GM12878 (cell line): ENCODE measurements around the gene PLXNA2. TPM values are rescaled to one million over a fixed set of nuclear protein-coding genes. Genes with fewer than 3 reads are reported as not detected.

Experiments
- ATAC-seq: fragments of 200-7000 bp; cut with Tn5 transposase; 3 replicates; pipeline ENCODE4 v1.9.1; 2020; ENCODE audit warnings: mild to moderate bottlenecking, moderate library complexity
- BruUV-seq: library from RNA; stranded (reverse); fragments of 400-500 nt; replicated peaks from 2 replicates; lab custom pipeline; 2021; lab: Mats Ljungman, UMichigan
- CTCF ChIA-PET: fragments of 300-600 bp; sonication (Branson Sonifier 250); formaldehyde crosslinking; extraction: SDS; loops from one replicate; lab custom pipeline; 2021; ENCODE audit warnings: inconsistent platforms; lab: Yijun Ruan, JAX
- POLR2A ChIA-PET: fragments of 350-600 bp; formaldehyde crosslinking; extraction: SDS; loops from one replicate; lab custom pipeline; 2021; ENCODE audit warnings: inconsistent platforms; lab: Charles Lee
- RAD21 ChIA-PET: fragments of 300-600 bp; sonication (Branson Sonifier 250); formaldehyde crosslinking; loops from one replicate; lab custom pipeline; 2023; ENCODE audit warnings: antibody characterized with exemption; ENCODE audit not compliant: unreplicated experiment; lab: Charles Lee
- SMC1A ChIA-PET: fragments of 300-600 bp; sonication (Branson Sonifier 250); formaldehyde crosslinking; loops from one replicate; lab custom pipeline; 2023; ENCODE audit not compliant: unreplicated experiment, uncharacterized antibody; lab: Charles Lee
- DNase-seq: peaks from one replicate; pipeline ENCODE4 v3.0.0-alpha.2; 2011; ENCODE audit warnings: low read depth, low spot score
- FAIRE-seq: peaks from 3 replicates; lab custom pipeline; 2011; peaks lifted over from hg19 to GRCh38; lab: Jason Lieb, UNC
- H2AFZ ChIP-seq: 2 replicates; pipeline ENCODE4 v1.6.0; 2011; ENCODE audit warnings: low read depth, low read length, control low read depth; ENCODE audit not compliant: control insufficient read depth
- H3K27ac ChIP-seq: 2 replicates; pipeline ENCODE4 v1.5.1; 2011; ENCODE audit warnings: control low read depth; ENCODE audit not compliant: control insufficient read depth, insufficient read depth
- H3K27me3 ChIP-seq, 2 experiments: replicated peaks in 1 of 2; 2 replicates each; pipeline versions ENCODE4 v1.6.0 to v1.6.1; 2011; ENCODE audit warnings: low read length in 1 of 2; ENCODE audit not compliant: control insufficient read depth in 2 of 2, insufficient read depth in 2 of 2
- H3K36me3 ChIP-seq, 2 experiments: 2 replicates each; pipeline ENCODE4 v1.5.1; 2011; ENCODE audit warnings: low read length in 1 of 2; ENCODE audit not compliant: control insufficient read depth in 2 of 2, insufficient read depth in 2 of 2
- H3K4me1 ChIP-seq: 2 replicates; pipeline ENCODE4 v1.6.1; 2011; ENCODE audit warnings: mild to moderate bottlenecking, low read length, moderate library complexity, mixed read lengths; ENCODE audit not compliant: control insufficient read depth, insufficient read depth
- H3K4me2 ChIP-seq: 2 replicates; pipeline ENCODE4 v1.6.0; 2011; ENCODE audit warnings: control low read depth; ENCODE audit not compliant: control insufficient read depth, insufficient read depth
- H3K4me3 ChIP-seq: fragments of 200-600 bp; sonication (generic); 2 replicates; pipeline ENCODE4 v1.5.1; 2016
- H3K79me2 ChIP-seq: 2 replicates; pipeline ENCODE4 v1.6.0; 2011; ENCODE audit warnings: low read length; ENCODE audit not compliant: control insufficient read depth, insufficient read depth
- H3K9ac ChIP-seq: 2 replicates; pipeline ENCODE4 v1.8.0; 2011; ENCODE audit warnings: low read length, control low read depth, mixed read lengths; ENCODE audit not compliant: control insufficient read depth, insufficient read depth
- H3K9me3 ChIP-seq: replicated peaks from 3 replicates; pipeline ENCODE4 v1.5.1; 2011; ENCODE audit warnings: mild to moderate bottlenecking, low read length; ENCODE audit not compliant: control insufficient read depth, insufficient read depth
- H4K20me1 ChIP-seq: 2 replicates; pipeline ENCODE4 v1.6.0; 2011; ENCODE audit not compliant: control insufficient read depth, insufficient read depth
- ATF3 ChIP-seq: IDR thresholded peaks from 2 replicates; pipeline ENCODE4 v1.6.1; 2011; ENCODE audit warnings: low read depth, mild to moderate bottlenecking, low read length, moderate library complexity, borderline replicate concordance; ENCODE audit errors: extremely low read depth
- EED ChIP-seq: sonication (generic); IDR thresholded peaks from 2 replicates; pipeline ENCODE4 v1.6.1; 2016; ENCODE audit warnings: antibody characterized with exemption, low read depth
- ETV6 ChIP-seq, 2 experiments: fragments of 450-650 bp in 1 of 2; IDR thresholded peaks in 1 of 2; conservative IDR thresholded peaks in 1 of 2; 2 replicates each; pipeline ENCODE4 v1.6.1; 2014; ENCODE audit warnings: antibody characterized with exemption in 1 of 2, borderline replicate concordance in 1 of 2, low read depth in 1 of 2, mild to moderate bottlenecking in 1 of 2, moderate library complexity in 1 of 2
- FOS ChIP-seq: IDR thresholded peaks from 3 replicates; pipeline ENCODE4 v1.6.1; 2011; ENCODE audit warnings: borderline replicate concordance; ENCODE audit not compliant: insufficient read length; ENCODE audit errors: extremely low read depth
- FOXK2 ChIP-seq: fragments of 450-650 bp; IDR thresholded peaks from 2 replicates; pipeline ENCODE4 v1.6.1; 2017; ENCODE audit warnings: mild to moderate bottlenecking, moderate library complexity
- KAT2A ChIP-seq: conservative IDR thresholded peaks from 2 replicates; pipeline ENCODE4 v1.6.1; 2011; ENCODE audit warnings: low read depth, low read length; ENCODE audit not compliant: control insufficient read depth
- MAX ChIP-seq: IDR thresholded peaks from 2 replicates; pipeline ENCODE4 v1.6.1; 2012; ENCODE audit warnings: low read depth, low read length, improper control_type of control experiment
- MEF2A ChIP-seq: IDR thresholded peaks from 2 replicates; pipeline ENCODE4 v1.6.1; 2011; ENCODE audit warnings: low read depth, mild to moderate bottlenecking, low read length, moderate library complexity; ENCODE audit not compliant: insufficient read depth
- NFYA ChIP-seq: IDR thresholded peaks from 2 replicates; pipeline ENCODE4 v1.6.1; 2011; ENCODE audit warnings: low read depth, mild to moderate bottlenecking, low read length, improper control_type of control experiment, borderline replicate concordance
- NR2C2 ChIP-seq: IDR thresholded peaks from 2 replicates; pipeline ENCODE4 v1.6.1; 2011; ENCODE audit warnings: borderline replicate concordance, low read depth; ENCODE audit not compliant: control insufficient read depth, insufficient read length
- NR2F1 ChIP-seq: fragments of 450-650 bp; conservative IDR thresholded peaks from 2 replicates; pipeline ENCODE4 v1.6.1; 2017; ENCODE audit warnings: mild to moderate bottlenecking
- RCOR1 ChIP-seq: conservative IDR thresholded peaks from 2 replicates; pipeline ENCODE4 v1.6.1; 2012; ENCODE audit warnings: low read depth, low read length, improper control_type of control experiment
- USF2 ChIP-seq: IDR thresholded peaks from 2 replicates; pipeline ENCODE4 v1.6.1; 2011; ENCODE audit warnings: low read depth, low read length, improper control_type of control experiment, borderline replicate concordance
- ZBTB33 ChIP-seq: fragments of 450-650 bp; IDR thresholded peaks from 2 replicates; pipeline ENCODE4 v1.6.1; 2017; ENCODE audit warnings: mild to moderate bottlenecking
- ZNF274 ChIP-seq: IDR thresholded peaks from one replicate; pipeline ENCODE4 v1.8.0; 2011; ENCODE audit not compliant: insufficient read length, insufficient read depth
- ZZZ3 ChIP-seq: IDR thresholded peaks from 2 replicates; pipeline ENCODE4 v1.6.1; 2011; ENCODE audit warnings: low read depth; ENCODE audit not compliant: control insufficient read depth, insufficient read length
- WGBS: methylation state at CpG from one replicate; pipeline ENCODE4 v1.1.6; 2016; ENCODE audit warnings: low lambda C conversion rate; ENCODE audit not compliant: insufficient replicate concordance, insufficient coverage; ENCODE audit errors: missing lambda C conversion rate; 5-methylcytosine and 5-hydroxymethylcytosine counted together
- in situ Hi-C: fragments of 300-500 bp; cut with MboI; formaldehyde crosslinking; loops from 9 replicates; pipeline ENCODE4 v1.14.3; 2018; ENCODE audit warnings: mixed read lengths
- intact Hi-C: fragments of 100-400 bp; cut with micrococcal nuclease; formaldehyde crosslinking; loops from one replicate; pipeline ENCODE4 v1.14.2; 2022; ENCODE audit not compliant: unreplicated experiment
- polyA plus RNA-seq, 11 experiments: library from polyadenylated mRNA; depleted of rRNA in 4 of 11; unstranded in 6 of 11; stranded (reverse) in 5 of 11; fragments of >200 nt; fragmentation: Nextera tagmentation in 4 of 11; fragmentation: Illumina TruSeq in 1 of 11; extraction: Ambion mirVana in 4 of 11; extraction: Trizol in 1 of 11; gene quantifications; 1 replicate in 1 of 11; 2 replicates in 10 of 11; pipeline versions ENCODE4 v1.2.1 to v1.2.3, GENCODE V29; 2011 to 2016; ENCODE audit warnings: inconsistent platforms in 2 of 11, missing spikeins in 2 of 11, low read depth in 1 of 11
- total RNA-seq, 4 experiments: library from RNA; depleted of rRNA in 3 of 4; stranded (reverse); fragments of >200 nt in 3 of 4; fragmentation: Illumina TruSeq in 1 of 4; extraction: Trizol in 1 of 4; gene quantifications; 2 replicates each; pipeline versions ENCODE4 v1.2.1 to v1.2.3, GENCODE V29; 2013 to 2021

Gene PLXNA2
- total and polyA plus RNA-seq, 10 of the 15 experiments (the other 5 are each of a cell fraction or from before 2014, with no cell fraction given) = under 0.01 to 0.08 (median 0.07) TPM; not detected in 4

GRCh38 chr1:208154040-208154439, 90.1 kb downstream of the PLXNA2 start:
- no peak for TF ChIP-seq NFYA
- no peak for TF ChIP-seq EED
- TF ChIP-seq FOXK2 = no peak
- TF ChIP-seq RCOR1 = no peak
- no peak for TF ChIP-seq KAT2A
- TF ChIP-seq ZBTB33 = no peak
- TF ChIP-seq FOS = no peak
- TF ChIP-seq ETV6 (conservative IDR thresholded peaks at IDR 0.05 in 1 of 2, IDR thresholded peaks at IDR 0.05 in 1 of 2; ENCODE audit: borderline replicate concordance in 1 of 2, low read depth in 1 of 2) = no peak
- no peak for TF ChIP-seq USF2
- TF ChIP-seq NR2F1 = no peak
- TF ChIP-seq ATF3 = no peak
- no peak for TF ChIP-seq ZNF274
- no peak for TF ChIP-seq ZZZ3
- no peak for TF ChIP-seq NR2C2
- TF ChIP-seq MEF2A = no peak
- no peak for TF ChIP-seq MAX
- ATAC-seq (no peak), DNase-seq (no peak), FAIRE-seq (no peak)
- Histone ChIP-seq H3K27ac (no peak overlapping the region), H3K9me3 (no peaks in the 10 kb centered on the region), H3K36me3 (no peaks in the 10 kb centered on the region), H3K79me2 (no peaks in the 10 kb centered on the region), H4K20me1 (no peaks in the 10 kb centered on the region), H3K4me2 (no peak overlapping the region), H2AFZ (no peak overlapping the region), H3K9ac (no peak overlapping the region), H3K4me3 (no peak overlapping the region), H3K27me3 (no peaks in the 10 kb centered on the region; a peak in 3 of 4 replicates), H3K4me1 (no peaks in the 10 kb centered on the region)
- ChIA-PET SMC1A (interaction anchor here (0.8 to 0.9 kb wide), 2 partner anchors 52 to 84 kb away, joined by 3 read pairs; no protein-coding TSS in a partner anchor), CTCF (interaction anchor here (1.2 to 1.8 kb wide), 2 partner anchors 21 to 23 kb away, joined by 3 to 4 read pairs; no protein-coding TSS in a partner anchor), POLR2A (no interaction called here), RAD21 (no interaction called here)
- WGBS = 20% methylated on average over 7 of the region's 7 CpGs
- intact Hi-C loops (no loop called here), in situ Hi-C loops (no loop called here)
- no TSS peak for BruUV-seq
